Femur (tissue), 1 donor: ENCODE measurements around the gene NDRG4.

Experiments used
- DNase-seq: peaks from one replicate; pipeline ENCODE4 v3.0.0-alpha.2; 2017

Gene NDRG4

GRCh38 chr16:58495521-58496331 lies 4.2 kb upstream of the NDRG4 start:
- no peak for DNase-seq

DNA sequence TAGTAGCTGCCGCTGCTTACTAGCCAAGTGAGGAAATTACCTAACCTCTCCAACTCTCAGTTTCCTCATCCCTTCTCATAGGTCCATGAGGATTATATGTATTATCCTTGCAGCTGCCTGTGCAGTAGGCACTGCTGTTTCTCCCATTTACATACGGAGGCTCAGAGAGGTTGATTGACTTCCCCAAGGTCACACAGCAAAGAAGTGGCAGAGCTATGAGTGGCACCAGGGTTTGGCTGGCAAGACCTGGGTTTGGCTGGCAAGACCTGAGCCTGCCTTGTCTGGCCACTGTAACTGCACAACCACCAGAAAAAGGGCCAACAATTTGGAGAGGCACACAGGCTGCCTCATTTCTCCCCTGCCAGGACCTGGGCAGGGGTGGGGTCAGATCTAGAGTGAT lies 2.5 kb upstream of the NDRG4 start:
- no peak for DNase-seq

DNA sequence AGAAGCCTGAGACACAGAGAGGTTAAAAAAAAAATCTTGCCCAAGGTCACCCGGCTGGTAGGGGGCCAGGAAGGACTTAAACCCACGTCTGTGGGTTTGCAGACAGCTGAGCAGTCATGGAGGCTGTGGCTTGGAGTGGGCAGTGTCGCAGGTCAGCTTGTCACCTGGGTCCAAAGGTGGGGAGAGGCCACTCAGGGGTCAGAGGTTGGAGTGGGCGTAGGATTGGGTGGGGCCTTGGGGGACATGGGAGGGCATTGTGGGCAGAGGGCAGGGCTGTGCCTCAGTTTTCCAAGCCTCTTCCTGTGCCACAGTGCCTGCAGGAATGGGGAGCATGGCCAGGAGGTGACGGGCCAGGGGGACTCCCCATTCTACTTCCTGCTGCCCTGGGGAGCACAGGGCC lies 2.0 kb upstream of the NDRG4 start:
- DNase-seq = no peak

DNA sequence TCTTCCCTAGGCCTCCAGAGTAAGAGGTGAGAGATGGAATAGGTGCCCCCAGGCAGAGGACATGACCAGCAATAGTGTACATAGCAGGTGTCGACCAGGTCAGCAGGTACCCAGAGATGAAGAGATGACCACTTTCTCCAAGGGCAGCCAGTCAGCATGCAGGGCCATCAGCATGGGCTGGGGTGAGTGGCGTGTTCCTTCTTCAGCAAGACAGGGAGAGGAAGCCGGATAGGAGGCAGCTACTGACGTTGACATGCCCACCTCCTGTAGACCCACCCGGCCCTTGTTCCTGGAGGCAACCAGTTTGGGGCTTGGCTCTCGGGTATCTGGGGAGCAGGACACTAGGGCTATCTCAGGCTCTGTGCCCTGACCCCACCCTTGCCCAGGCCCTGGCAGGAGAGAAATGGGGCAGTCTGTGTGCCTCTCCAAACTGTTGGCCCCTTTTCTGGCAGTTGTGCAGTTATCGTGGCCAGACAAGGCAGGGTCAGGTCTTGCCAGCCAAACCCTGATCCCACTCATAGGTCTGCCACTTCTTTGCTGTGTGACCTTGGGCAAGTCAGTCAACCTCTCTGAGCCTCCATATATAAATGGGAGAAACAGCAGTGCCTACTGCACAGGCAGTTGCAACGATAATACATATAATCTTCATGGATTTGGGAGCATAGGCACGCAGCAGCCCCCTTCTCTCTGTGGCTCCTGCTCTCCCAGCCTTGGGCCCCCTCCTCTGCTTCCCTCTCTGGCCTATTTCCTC lies 1.4 kb upstream of the NDRG4 start:
- no peak for DNase-seq

DNA sequence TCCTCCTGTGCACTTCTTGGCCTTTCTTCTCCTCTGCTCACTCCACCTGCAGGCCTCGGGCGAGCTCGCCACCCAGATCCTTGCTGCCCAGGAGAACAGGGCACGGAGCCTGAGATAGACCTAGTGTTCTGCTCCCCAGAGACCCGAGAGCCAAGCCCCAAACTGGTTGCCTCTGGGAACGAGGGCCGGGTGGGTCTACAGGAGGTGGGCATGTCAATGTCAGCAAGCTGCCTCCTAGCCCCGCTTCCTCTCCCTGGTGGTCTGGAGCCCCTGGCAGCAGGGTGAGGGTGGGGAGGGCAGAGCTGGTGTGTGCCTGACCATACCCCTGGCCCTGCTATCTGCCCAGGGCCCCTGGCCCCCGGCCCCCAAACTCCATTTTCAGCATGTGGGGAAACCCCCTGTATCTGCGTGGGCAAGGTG lies 841 bp upstream of the NDRG4 start:
- no peak for DNase-seq

DNA sequence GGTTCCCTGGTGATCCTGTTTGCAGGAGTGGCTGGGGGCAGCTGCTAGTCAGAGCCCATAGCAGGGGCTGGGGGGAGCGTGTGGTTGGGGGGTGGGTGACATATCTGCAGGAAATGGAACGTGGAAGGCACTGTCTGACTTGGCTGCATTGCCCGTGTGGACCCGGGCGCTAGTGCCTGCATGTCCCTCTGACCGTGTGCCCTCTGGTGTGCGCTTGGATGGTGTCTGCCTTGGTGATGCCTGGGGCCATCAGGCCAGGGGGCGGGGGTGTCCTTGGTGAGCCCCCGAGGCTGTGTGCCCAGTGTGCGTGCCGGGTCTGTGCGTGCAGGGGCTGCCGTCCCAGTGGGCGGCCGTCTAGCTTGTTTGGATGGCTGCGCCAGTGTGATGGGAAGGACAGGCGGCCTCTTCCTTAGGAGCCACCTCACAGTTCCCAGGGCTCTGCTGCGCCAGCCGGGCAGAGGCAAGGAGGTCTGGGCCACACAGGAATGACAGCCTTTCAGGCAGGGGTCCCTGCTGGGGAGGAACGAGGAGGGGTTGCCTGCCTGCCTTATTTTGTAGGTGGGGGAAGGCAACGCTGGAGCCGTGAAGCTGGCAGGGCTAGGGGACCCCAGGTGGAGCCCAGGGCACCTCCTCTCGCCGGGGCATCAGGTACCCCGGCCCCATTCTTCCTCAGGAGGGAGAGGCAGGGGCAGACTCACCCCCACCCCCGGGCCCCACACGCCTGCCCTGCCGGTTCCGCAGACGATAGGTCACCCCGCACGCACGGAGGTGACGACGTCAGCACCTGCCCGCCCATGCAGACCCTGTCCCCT lies 693 bp downstream of the NDRG4 start:
- peak; percentile 44 for DNase-seq

- DNase-seq = peak; percentile 68
Observed at GRCh38 chr16:58501242-58502131, 1.5 kb downstream of the NDRG4 start.

DNA sequence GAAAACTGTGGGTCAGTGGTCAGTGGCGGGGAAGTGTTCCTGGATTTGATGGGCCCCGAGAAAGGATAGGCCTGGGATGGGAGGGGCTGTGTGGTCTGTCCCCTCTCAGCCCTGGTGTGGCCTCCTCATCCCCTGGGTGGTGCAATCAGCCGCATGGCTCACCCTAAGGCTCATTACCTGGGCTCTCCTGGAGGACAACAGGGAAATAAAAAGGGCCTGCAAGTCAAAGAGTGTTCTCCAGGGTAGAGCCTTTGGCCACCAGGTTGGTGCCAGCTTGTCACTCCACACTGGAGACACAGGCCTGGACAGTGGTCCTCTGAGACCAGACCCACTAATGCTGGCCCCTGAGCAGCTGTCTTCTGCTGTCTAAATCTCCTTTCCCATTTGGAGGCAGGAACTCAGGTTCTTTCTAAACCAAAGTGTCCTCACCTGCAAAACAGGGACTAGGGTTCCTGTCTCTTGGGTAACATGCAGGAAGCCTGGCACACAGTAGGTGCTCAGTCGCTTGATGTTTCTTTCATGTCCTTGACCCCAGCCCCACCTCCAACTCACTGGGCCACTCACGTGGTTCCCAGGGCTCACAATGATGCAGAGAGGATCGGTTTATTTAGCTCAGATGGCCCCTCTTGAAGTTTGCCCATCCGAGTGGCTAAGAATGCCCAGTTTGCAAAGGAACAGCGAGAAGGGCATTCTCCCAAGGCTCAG lies 2.4 kb downstream of the NDRG4 start:
- DNase-seq = no peak

DNA sequence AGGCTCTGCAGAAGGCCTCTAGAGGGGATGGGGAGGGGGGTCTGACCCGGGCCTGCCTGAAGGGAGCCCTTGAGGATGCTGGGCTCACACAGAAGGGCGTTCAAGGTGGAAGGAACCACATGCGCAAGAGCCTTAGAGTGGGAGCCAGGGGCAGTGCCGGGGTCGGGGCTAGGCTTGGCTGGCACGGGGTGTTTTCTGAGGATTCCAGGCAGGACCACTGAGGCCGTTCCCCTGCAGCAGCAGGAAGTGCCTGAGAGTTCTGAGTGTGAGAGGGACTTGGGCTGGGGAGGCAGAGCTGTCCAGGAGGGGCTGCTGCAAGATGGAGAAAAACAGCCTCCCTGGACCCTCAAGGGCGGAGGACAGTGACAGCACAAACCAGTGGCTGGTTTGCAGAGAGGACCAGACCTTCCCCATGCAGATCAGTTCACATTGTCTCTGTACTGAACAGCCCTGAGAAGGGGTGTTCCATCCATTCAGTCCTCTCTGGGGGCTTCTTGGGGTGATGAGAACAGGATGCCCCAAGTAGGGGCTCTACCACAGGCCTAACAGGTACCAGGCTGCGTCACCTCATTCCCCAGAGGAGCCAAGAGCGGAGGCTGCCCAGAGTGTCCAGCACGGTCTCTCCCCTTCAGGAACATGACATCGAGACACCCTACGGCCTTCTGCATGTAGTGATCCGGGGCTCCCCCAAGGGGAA lies 3.4 kb downstream of the NDRG4 start:
- peak; percentile 9 for DNase-seq

DNA sequence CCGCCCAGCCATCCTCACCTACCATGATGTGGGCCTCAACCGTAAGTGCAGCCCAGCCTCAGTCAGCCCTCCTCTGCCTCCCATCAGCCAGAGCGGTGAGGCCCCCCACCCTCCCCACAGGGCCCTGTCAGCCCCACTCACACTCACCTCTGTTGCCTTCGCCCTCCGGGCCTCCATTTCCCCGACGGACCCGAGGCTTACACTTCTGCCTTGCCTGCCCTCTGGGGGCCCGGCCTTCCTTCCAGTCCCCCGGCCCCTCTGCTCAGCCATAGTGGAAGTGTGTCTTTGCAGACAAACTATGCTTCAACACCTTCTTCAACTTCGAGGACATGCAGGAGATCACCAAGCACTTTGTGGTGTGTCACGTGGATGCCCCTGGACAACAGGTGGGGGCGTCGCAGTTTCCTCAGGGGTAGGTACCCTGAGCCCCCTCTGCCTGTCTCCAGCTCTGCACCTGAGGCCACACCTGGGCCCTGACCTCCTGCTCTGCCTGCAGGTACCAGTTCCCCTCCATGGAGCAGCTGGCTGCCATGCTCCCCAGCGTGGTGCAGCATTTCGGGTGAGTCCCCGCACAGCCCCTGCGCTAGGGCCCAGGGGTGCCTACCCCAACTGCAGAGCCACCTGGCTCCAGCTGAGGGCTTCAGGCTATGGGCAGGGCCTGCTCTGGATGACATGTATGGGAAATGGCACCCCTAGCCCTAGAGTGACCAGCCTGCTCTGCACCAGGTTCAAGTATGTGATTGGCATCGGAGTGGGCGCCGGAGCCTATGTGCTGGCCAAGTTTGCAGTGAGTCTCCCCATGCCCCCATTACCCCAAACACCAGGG lies 4.1 kb downstream of the NDRG4 start:
- no peak for DNase-seq

DNA sequence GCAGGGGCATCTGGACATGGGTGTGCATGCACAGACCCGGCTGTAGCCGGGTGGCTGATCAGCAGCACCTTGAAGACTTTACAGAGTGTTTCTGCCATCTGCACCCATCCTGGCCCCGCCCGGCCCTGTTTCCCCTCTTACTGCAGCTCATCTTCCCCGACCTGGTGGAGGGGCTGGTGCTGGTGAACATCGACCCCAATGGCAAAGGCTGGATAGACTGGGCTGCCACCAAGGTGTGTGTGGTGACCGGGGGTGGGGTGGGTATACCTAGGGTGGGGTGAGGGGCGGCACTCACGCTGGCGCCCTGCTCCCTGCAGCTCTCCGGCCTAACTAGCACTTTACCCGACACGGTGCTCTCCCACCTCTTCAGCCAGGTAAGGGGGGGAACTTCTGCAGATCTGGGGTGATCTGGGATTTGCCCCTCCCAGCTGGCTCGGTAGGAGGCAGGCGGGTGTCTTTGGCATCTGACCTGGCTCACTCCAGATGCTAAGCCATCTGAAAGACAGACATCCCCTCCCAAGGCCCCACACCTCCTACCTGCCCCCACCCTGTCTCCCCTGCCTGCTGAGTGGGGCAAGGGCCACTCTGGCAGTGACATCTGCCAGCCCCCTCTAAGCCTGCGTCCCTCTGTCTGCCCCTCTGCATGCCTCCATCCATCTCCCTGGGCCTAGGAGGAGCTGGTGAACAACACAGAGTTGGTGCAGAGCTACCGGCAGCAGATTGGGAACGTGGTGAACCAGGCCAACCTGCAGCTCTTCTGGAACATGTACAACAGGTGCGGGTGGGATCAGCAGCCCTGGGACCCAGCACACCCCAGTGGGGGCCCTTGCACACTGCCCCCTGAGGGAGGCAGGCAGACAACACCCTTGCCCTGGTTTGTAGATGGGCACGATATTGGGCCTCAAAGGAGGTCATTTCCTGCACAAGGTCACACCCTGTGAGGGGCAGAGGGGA lies 6.6 kb downstream of the NDRG4 start:
- DNase-seq = no peak

- DNase-seq = no peak
Observed at GRCh38 chr16:58507195-58507962, 7.4 kb downstream of the NDRG4 start.

GRCh38 chr16:58507963-58508670 lies 8.2 kb downstream of the NDRG4 start:
- no peak for DNase-seq

GRCh38 chr16:58508671-58509251 lies 8.8 kb downstream of the NDRG4 start:
- DNase-seq = no peak

DNA sequence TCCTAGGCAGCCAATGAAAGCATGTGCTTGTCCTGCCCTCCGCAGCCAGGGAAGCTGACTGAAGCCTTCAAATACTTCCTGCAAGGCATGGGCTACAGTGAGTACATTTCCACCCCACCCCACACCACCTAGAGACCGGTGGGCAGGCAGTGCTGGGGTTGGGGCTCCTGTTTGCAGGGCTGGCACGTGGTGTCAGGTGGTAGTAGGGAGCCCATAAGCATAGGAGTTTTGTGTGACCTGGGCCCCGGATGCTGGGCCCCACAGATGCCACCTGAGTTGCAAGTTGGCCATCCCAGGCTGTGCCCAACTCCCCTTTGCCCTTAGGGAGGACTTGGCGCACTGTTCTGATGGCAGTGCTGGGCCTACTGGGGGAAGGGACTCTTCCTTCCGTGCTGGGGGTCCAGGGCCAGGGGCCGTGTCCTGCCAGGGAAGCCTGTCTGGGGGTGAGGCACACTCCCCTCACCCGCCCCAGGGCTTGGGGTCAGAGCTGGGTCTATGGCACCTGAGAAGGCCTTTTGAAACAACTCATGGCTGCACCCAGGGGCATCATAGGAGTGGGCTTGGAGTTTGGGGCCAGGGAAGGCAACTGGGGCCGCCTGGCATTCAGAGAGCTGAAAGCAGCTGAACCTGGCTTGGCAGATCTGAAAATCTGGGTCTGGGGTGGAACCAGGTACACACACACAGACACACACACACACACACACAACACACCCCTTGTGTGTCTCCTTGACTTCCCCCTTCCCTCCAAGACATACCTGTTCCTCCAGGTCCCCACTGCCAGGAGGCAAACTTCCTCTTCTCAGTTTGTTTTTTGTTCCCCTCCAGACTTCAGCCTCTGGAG lies 9.5 kb downstream of the NDRG4 start:
- DNase-seq = no peak
